HG02973 (cell line): ENCODE measurements around the gene ACACA.

Experiments used
- ATAC-seq: cut with Tn5 transposase; IDR thresholded peaks from one replicate; pipeline ENCODE4 v1.9.1; 2021; ENCODE audit warnings: moderate library complexity; ENCODE audit not compliant: unreplicated experiment

Gene ACACA

DNA sequence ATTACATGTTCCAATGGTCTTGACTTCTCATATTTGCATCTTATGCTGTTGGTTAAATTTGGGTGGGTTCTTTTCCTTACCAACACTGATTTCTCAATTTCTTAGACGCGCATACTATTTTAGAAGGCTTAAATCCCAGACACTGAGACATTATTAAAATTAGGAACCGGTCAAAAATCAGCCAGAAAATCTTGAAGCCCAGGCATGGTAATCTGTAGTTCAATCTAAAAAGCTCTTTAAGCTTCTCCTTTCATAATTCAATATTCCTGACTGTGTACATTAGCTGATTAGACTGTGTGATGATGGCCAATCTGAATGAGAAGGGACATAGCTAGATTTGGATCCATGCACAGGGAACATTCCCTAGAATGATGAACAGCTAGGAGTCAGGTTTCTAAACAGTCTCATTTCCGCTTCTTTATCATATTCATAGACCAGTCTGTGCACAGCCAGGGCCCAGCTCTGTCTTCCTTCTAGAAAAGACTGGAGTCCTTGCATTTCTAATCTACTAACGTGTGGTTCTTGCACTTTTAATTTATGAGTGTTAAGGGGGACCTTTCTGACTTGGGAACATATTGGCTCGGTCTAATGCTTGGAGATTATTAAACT lies 268.6 kb downstream of the ACACA start:
- no peak for ATAC-seq

GRCh38 chr17:37137070-37137610 lies 269.5 kb downstream of the ACACA start:
- no peak for ATAC-seq

DNA sequence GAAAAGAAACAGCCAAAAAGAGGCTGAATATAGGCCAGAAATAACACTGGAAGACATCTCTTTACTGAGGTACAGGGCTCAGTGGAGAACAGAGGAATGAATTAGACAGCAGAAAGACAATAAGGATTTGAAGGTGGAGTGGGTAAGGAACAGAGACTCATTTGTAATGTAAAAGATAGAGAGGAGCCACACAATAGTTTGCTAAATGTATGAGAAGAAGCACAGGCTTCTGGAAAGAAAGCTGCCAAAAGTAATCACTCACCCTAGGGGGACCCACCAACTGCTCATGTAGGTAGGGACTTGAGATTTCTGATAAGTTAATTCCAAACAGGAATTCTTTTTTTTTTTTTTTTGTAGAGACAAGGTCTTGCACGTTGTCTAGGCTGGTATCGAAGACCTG lies 271.1 kb downstream of the ACACA start:
- no peak for ATAC-seq

DNA sequence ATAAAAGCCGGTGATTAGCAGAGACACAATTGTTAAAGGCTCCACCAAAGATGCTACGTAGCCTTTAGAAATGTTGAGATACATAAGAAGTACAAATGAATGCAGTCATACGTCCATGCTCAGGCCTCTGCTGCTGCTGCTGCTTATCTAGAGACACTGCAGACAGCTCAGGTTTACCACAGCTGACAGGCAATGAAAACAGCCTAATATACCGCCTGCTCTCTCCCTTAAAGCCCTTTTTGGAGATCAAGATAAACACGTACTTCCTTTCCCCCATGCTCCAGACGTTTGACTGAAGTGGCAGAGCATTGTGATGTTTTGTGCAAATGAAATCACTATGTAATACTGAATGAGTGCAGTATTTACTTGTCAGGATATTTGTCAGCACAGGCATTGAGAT lies 272.6 kb downstream of the ACACA start:
- no peak for ATAC-seq

- no peak for ATAC-seq
Observed at GRCh38 chr17:37133136-37133535, 273.5 kb downstream of the ACACA start.

DNA sequence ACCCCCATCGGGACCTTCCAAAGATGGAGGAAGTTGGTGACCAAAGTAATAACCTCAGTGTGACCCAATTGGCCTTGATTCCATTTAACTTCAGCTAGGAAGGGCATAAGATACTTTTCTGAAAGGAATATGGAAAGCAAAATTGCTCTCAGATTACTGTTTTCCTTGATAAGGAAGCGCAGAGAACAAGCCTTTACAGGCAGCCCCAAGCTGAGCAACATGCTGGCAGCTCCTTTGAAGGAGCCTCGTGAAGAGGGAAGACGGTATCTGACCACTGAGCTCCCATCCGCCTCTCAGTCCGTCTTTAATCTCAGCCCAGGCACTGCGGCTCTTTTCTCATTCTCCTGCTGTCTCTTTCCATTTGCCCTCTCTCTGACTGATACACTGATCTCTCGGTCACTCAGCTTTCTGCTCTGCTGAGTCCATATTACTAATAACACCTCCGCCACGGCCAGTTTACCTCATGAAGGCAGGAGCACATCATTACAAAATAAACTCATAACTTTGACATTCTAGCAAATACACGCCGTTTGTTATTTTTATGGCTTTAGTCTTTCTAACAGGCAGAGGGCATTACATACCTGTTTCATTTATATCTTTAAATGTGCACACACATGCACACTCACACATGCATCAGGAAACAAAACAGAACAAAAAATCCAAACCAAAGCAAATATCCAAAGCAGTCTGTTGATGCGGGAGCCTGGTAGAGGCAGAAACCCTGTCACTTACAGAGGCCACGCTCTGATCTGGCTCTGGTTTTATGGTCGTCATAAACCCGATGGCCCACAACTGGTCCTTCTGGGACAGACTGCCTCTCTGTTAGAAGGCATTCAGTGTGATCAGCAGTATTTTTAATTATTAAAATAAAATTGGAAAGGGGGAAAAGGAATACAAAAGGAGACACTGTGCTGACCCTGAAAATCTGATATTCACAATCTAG lies 274.7 kb downstream of the ACACA start:
- no peak for ATAC-seq

DNA sequence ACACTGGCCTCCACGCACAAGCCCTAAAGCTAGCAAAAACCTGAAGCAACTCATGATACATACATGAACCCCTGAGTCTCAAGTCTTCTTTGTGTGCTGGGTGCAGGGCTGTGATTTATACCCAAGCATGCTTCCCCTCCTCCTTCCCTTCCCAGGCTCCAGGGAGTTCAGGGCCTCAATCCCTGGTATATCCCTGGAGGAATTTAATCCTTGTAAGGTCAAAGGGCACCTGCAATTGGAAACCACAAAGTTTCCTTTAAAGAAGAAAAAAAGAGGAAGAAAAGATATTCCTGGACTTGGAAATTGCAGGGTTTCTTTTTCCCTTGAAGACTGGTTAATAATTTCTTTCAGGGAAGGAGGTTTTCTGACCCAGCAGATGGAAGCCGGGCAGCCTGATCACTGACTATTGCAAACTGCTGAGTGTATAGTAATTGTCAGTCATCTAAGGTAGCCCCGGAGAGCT lies 275.6 kb downstream of the ACACA start:
- no peak for ATAC-seq

- no peak for ATAC-seq
Observed at GRCh38 chr17:37124821-37125173, 281.8 kb downstream of the ACACA start.

DNA sequence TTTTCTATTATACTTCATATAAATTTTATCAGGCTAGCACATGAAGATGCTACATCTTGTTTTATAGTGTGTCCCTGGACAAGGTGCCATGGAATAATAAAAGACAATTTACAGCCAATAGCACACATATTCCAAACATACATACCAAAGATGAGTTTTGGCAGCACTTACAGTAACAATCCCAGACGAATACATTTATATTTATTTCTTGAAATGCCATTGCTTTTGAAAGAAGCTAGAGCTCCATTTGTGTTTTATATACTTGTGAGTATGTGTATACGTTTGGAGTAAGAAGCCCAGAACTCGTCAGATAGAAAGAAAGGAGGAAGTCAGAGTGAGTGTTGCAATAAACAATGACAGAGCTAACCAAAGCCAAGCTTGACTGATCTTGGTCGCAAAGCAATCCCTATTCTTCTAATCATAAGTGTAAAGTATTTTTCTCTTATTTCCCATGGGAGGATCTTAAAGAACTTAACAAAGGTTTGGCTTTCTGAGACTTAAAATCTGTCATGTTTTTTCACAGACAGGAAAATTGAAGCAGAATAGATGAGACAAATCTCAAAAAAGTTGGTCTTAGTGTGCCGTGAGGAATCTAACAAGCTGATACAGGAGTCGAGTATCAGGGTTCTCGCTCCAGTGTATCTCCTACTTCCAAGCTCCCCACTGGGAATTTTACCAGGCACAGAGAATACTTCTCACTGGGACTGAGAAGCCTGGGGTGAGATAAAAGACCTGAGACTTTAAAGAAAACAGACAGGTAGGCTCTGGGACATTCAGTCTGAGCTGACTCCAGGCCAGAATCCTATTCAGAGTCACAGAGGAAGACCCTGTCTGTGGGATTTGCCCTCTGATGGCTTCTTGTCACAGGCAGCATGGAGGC lies 282.5 kb downstream of the ACACA start:
- no peak for ATAC-seq

GRCh38 chr17:37123386-37123785 lies 283.2 kb downstream of the ACACA start:
- no peak for ATAC-seq

DNA sequence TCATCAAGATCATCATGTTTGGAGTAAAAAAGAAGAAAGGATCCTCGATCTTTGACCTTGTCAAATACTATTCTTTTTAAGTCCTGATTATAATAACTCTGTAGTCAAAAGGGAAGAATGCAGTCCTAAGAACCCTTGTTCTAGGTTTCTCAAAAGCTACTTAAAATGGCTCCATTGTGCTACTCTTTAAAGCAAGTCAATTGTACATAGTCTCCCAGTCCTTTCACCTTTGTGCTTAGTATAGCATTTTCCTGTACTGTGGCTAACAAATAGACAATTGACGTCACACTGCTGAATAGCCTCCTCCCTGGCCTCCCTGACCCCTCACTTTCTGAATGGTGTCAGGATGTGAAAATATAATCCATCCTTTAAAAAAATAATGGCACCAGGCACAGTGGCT lies 285.0 kb downstream of the ACACA start:
- no peak for ATAC-seq

- no peak for ATAC-seq
Observed at GRCh38 chr17:37118366-37119137, 288.1 kb downstream of the ACACA start.

- ATAC-seq = no peak
Observed at GRCh38 chr17:37117373-37118142, 289.1 kb downstream of the ACACA start.

DNA sequence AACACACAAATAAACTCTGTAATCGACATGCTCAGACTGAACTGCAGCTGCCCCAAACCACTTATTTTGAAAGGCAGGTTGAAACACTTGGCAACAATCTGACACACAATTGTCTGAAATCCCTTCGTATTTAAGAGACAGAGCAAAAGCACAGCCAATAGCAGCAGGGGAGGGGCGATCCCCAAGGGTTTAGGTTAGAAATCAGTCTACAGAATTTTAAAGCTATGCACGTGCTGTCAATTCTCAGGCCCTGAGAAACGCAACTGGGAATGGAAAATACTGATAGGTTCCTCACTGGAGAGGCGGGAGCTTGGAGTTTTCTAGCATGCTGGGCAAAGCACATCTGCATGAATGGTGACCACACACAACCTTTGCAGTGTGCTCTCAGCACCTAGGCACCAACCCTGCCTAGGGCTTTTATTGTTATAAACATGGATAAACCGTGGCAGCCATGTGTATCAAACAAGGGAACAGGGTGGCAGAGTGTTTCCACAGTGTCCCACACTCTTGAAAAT lies 289.9 kb downstream of the ACACA start:
- ATAC-seq = no peak

GRCh38 chr17:37111329-37111728 lies 295.3 kb downstream of the ACACA start:
- no peak for ATAC-seq

DNA sequence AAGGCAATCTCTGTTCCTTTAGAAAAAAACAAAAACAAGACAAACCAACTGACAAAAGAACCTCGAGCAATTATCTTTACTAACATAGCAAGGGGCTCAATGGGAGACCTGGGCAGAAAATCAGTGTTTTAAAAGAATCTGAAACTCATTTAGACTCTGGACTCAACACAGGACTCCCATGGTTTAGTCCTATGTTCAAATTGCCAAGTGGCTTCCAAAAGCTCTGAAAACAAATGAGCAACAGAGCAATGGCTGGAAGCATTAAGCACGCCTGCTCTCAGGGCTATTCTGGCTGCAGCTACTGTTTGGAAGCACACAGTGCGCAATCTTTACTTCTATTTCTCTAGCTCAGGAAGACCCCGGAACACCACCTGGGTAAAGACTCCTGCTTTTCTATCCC lies 295.9 kb downstream of the ACACA start:
- ATAC-seq = no peak

- no peak for ATAC-seq
Observed at GRCh38 chr17:37109731-37110710, 296.6 kb downstream of the ACACA start.

GRCh38 chr17:37109106-37109505 lies 297.5 kb downstream of the ACACA start:
- ATAC-seq = no peak
